ENCODE measurements around the gene ASF1B. TPM values are rescaled to one million over a fixed set of nuclear protein-coding genes. Genes with fewer than 3 reads are reported as not detected.

ASF1B gene
- total and polyA plus RNA-seq, 2 donors (not counting 1 experiment from before 2014, with no cell fraction given): 1.9 to 2.5 TPM

DNA sequence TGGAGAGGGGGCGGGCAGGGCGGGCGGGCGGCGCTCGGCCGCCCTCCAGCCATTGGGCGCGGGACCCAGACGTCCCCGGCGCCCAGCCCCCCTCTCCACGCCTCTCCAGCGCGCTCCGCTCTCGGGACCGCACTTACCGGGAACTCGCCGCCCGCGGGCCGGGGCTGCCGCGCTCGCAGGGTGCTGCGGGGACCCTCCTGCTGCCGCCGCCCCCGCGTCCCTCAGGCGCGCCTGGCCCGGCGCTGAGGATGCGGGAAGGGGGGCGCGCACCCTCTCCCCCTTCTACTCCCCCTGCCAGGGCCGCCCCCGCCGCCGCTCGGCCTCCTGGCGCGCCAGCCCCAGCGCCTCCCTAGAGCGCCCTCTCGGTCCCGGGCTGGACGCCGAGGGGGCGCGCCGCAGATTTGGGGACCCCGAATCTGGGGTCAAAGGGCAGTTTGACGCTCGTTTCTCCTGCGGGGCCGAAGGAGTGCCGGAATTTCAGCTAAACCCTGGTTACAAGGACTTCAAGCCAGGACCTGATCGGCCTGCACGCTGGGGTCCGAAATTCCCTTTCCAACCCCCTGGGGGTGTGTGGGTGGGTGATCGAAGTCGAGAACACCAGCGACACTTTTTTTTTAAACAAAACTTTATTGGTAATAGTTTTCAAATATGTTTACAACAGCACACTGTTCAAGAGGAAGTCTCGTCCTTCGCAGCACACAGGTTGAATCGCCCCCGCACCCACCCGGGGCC, 45.1 kb downstream of the ASF1B start:
- Mint-ChIP-seq H3K27me3 (no peaks in the 10 kb centered on the region), H3K4me3 (peak overlapping the region; percentile 100), H3K4me1 (peaks cover 15% of the 10 kb centered on the region), H3K9me3 (ENCODE audit: insufficient read depth) (peaks cover 8% of the 10 kb centered on the region), H3K27ac (peak overlapping the region; percentile 99)
- Histone ChIP-seq H3K36me3 (replicated peaks in 1 of 2; ENCODE audit: control extremely low read depth in 1 of 2, control insufficient read depth in 1 of 2, extremely low read depth in 1 of 2, insufficient read depth in 2 of 2, low read length in 1 of 2) (no peaks in the 10 kb centered on the region), H3K4me1 (ENCODE audit: control insufficient read depth in 2 of 2, insufficient read depth in 2 of 2, low read length in 2 of 2) (peaks cover 11 to 18% of the 10 kb centered on the region in 2 donors), H3K27me3 (replicated peaks in 1 of 4; ENCODE audit: control extremely low read depth in 1 of 4, control insufficient read depth in 3 of 4, insufficient read depth in 4 of 4, low read length in 3 of 4) (no peaks in the 10 kb centered on the region), H2AFZ (ENCODE audit: insufficient read depth, low read depth, low read length, poor library complexity, severe bottlenecking) (peak overlapping the region; percentile 90), H3K79me2 (ENCODE audit: control insufficient read depth, insufficient read depth, low read length) (no peaks in the 10 kb centered on the region), H3K4me2 (replicated peaks; ENCODE audit: low read depth, low read length, poor library complexity, severe bottlenecking) (peak overlapping the region; percentile 94), H4K20me1 (ENCODE audit: control insufficient read depth, insufficient read depth, low read length, poor library complexity, severe bottlenecking) (peaks cover 11% of the 10 kb centered on the region), H3K9ac (ENCODE audit: low read length) (peak overlapping the region; percentile 81), H3K4me3 (ENCODE audit: control extremely low read depth in 1 of 5, extremely low read depth in 1 of 5, insufficient read depth in 1 of 5, low read depth in 2 of 5, low read length in 4 of 5) (peak overlapping the region; percentile 81 to 89 (median 82)), H3K9me3 (ENCODE audit: control extremely low read depth in 1 of 3, control insufficient read depth in 2 of 3, insufficient read depth in 1 of 3, low read length in 2 of 3) (peaks cover 2 to 9% (median 8%) of the 10 kb centered on the region in 3 donors), H3K27ac (ENCODE audit: low read length in 2 of 2) (peak overlapping the region; percentile 69 to 87)
- ATAC-seq (ENCODE audit: low read depth) (peak; percentile 72), DNase-seq (peak; percentile 89)
- TF ChIP-seq CTCF (IDR thresholded peaks at IDR 0.05): peak; percentile 21
- TF ChIP-seq EZH2 (IDR thresholded peaks at IDR 0.05; ENCODE audit: borderline replicate concordance, insufficient read depth, low read depth, low read length, poor library complexity, severe bottlenecking): no peak
- CTCF ChIA-PET: interaction anchor here (0.6 to 1.6 kb wide), 6 partner anchors 10 to 1157 kb away, joined by 3 to 13 read pairs (median 4); partner anchors contain the start of gene ASF1B
- POLR2A ChIA-PET: interaction anchor here (0.6 to 1.5 kb wide), 4 partner anchors 9 to 349 kb away, joined by 4 to 6 read pairs (median 5); partner anchors contain the start of genes ASF1B and PRKACA
- intact Hi-C loops (cut with micrococcal nuclease): loop anchor here (1.0 to 10.0 kb wide), 5 partner anchors 10 to 816 kb away; partner anchors contain the start of genes ASF1B and PRKACA
- 0% methylated on average over 47 of the region's 72 CpGs for WGBS (ENCODE audit: insufficient coverage)
